GM06990 (cell line): ENCODE results near the gene GPRASP3.

ENCODE experiments used
- DNase-seq: peaks from one replicate; pipeline ENCODE4 v3.0.0-alpha.2; 2011; ENCODE audit not compliant: insufficient read length; ENCODE audit errors: extremely low read depth
- H3K27me3 ChIP-seq: replicated peaks from 2 replicates; pipeline ENCODE4 v1.6.0; 2011; ENCODE audit warnings: low read length; ENCODE audit not compliant: control insufficient read depth, insufficient read depth
- H3K36me3 ChIP-seq: 2 replicates; pipeline ENCODE4 v1.5.1; 2011; ENCODE audit warnings: low read length; ENCODE audit not compliant: control insufficient read depth, insufficient read depth
- H3K4me3 ChIP-seq: replicated peaks from 2 replicates; pipeline ENCODE4 v1.5.1; 2011; ENCODE audit warnings: low read depth, mild to moderate bottlenecking, control low read depth, low read length
- TF ChIP-seq, protein P1 (sequence below): IDR thresholded peaks from 2 replicates; pipeline ENCODE4 v1.5.1; 2011; ENCODE audit warnings: low read length, control low read depth, mild to moderate bottlenecking, inconsistent platforms; ENCODE audit not compliant: insufficient read depth, poor library complexity, severe bottlenecking

Gene GPRASP3

GRCh38 chrX:102739657-102740056, 19.1 kb downstream of the GPRASP3 start:
- H3K4me3 ChIP-seq, result no peak overlapping the region
- TF ChIP-seq, protein P1, sequence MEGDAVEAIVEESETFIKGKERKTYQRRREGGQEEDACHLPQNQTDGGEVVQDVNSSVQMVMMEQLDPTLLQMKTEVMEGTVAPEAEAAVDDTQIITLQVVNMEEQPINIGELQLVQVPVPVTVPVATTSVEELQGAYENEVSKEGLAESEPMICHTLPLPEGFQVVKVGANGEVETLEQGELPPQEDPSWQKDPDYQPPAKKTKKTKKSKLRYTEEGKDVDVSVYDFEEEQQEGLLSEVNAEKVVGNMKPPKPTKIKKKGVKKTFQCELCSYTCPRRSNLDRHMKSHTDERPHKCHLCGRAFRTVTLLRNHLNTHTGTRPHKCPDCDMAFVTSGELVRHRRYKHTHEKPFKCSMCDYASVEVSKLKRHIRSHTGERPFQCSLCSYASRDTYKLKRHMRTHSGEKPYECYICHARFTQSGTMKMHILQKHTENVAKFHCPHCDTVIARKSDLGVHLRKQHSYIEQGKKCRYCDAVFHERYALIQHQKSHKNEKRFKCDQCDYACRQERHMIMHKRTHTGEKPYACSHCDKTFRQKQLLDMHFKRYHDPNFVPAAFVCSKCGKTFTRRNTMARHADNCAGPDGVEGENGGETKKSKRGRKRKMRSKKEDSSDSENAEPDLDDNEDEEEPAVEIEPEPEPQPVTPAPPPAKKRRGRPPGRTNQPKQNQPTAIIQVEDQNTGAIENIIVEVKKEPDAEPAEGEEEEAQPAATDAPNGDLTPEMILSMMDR, result no peak
- H3K27me3 ChIP-seq, result no peaks in the 10 kb centered on the region
- no peaks in the 10 kb centered on the region for H3K36me3 ChIP-seq
- DNase-seq, result no peak

DNA sequence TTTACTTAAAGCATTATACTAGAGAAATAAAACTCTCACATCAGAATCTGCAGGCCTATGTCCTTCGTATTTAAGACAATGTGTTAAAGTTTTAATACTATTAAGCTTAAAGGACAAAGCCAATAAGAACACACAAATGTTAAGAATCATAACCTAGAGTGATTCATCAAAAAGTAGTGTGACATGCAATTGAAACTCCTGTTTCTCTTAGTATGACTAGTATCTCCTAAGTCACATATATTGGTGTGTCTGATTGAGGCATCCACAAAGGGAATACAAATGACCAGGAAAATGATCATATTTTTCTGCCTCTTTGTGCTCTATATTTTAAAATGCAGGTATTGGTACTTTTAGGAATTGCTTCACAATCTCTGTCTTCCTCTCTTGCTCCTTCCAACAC, 23.8 kb downstream of the GPRASP3 start:
- TF ChIP-seq, protein P1, result no peak
- no peaks in the 10 kb centered on the region for H3K36me3 ChIP-seq
- H3K27me3 ChIP-seq, result no peaks in the 10 kb centered on the region
- no peak overlapping the region for H3K4me3 ChIP-seq
- DNase-seq, result no peak

GRCh38 chrX:102745513-102745856, 24.9 kb downstream of the GPRASP3 start:
- no peaks in the 10 kb centered on the region for H3K27me3 ChIP-seq
- H3K36me3 ChIP-seq, result no peaks in the 10 kb centered on the region
- H3K4me3 ChIP-seq, result no peak overlapping the region
- DNase-seq, result no peak
- TF ChIP-seq, protein P1, result no peak

DNA sequence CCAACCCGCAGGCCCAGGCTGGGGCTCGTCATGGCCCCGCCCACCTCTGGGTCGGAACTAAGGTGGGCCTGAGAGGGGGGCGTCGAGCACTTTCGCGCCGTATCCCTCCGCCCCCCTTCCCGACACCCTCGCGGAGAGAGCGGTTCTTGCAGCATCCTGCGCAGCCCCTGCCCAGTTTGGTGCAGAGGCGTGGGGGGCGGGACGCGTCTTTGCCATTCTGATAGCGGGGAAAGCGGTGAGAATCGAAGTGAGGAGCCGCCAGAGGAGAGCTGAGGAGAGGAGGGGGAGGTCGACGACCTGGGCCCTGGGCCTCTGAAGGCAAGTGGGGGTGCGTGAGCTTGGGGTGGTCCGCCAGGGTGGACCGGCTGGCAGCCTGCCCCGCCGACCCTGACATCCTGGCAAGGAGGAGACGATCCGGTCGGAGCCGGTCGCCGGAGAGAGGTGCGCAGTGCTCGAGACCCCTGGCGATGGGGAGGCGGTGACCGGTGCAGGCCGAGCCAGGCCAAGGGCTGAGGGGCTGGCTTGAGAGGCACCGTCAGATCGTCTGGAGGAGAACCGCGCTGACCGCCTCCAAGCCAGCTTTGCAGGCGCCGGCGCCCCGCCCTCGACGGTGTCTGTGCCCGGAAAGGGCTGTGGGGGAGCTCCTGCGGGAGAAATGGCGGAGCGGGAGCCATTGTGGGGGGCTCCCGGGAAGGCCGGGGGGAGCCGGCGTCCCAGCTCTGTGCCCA, 25.5 kb downstream of the GPRASP3 start:
- Histone ChIP-seq H3K36me3 (no peaks in the 10 kb centered on the region), H3K27me3 (no peaks in the 10 kb centered on the region), H3K4me3 (no peak overlapping the region)
- DNase-seq, result no peak
- TF ChIP-seq, protein P1, result no peak

DNA sequence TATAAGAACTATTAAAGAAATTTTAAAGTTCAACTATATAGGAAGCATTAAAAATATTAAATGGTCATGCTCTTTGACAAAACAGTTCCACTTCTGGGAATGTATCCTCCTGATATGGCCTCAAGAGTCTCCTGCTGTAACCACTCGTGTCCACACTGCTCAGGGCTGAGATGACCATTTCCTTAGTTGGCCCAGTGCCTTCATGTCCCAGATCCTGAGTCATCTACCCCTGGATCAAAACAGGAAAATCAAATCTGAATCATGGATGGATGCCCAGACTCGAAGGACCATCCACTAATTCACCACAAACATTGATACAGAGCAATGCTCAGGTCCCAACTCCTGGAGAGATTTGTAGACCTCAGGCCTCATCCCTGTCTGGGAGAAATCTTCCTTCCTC, 44.7 kb downstream of the GPRASP3 start:
- no peak overlapping the region for H3K4me3 ChIP-seq
- H3K27me3 ChIP-seq, result no peaks in the 10 kb centered on the region
- no peak for DNase-seq
- TF ChIP-seq, protein P1, result no peak
- no peaks in the 10 kb centered on the region for H3K36me3 ChIP-seq

DNA sequence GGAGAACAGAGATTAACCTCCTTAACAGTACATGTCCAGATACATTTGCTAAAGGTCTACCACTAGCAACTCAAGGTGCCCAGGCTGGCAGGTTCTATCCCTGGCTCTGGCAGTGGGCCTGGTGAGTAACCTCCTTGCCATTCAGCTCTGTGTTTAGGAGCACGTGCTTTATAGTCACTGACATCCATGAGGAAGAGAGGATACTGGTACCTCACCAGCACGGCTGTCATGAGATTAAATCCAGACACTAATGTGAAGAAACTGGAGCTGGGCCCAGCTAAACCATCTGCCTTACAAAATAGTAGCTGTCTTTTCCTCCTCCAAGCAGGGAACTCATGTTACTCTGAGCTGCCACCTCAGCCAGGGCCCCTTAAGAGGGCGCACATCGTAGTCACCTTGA, 45.3 kb downstream of the GPRASP3 start:
- Histone ChIP-seq H3K4me3 (no peak overlapping the region), H3K36me3 (no peaks in the 10 kb centered on the region), H3K27me3 (no peaks in the 10 kb centered on the region)
- TF ChIP-seq, protein P1, result no peak
- DNase-seq, result no peak
